A673 (cell line): Measurements from ENCODE around the gene PDE6G. TPM values are rescaled to one million over a fixed set of nuclear protein-coding genes. Genes with fewer than 3 reads are reported as not detected.
A peak's percentile ranks its signal among the peaks of the same experiment; 100 is the strongest.

ENCODE experiments used
- BruUV-seq: library from RNA; stranded (reverse); fragments of 400-500 nt; replicated peaks from 2 replicates; lab custom pipeline; 2021; lab: Mats Ljungman, UMichigan
- CTCF ChIA-PET: fragments of 300-600 bp; sonication (Branson Sonifier 250); formaldehyde crosslinking; loops from one replicate; lab custom pipeline; 2022; ENCODE audit warnings: antibody characterized with exemption; lab: Charles Lee
- POLR2A ChIA-PET: fragments of 300-600 bp; sonication (Branson Sonifier 250); formaldehyde crosslinking; loops from one replicate; lab custom pipeline; 2022; ENCODE audit warnings: antibody characterized with exemption; ENCODE audit not compliant: low non-redundant PET; lab: Charles Lee
- DNase-seq: peaks from one replicate; pipeline ENCODE4 v3.0.0-alpha.2; 2015; ENCODE audit warnings: low spot score
- H3K27ac ChIP-seq: fragments of 200-600 bp; sonication (generic); 2 replicates; pipeline ENCODE4 v1.5.1; 2016; ENCODE audit warnings: mixed run types, low read depth, mild to moderate bottlenecking, mixed read lengths, antibody characterized with exemption, low read length; ENCODE audit not compliant: poor library complexity, severe bottlenecking
- H3K27me3 ChIP-seq: fragments of 200-600 bp; sonication (generic); replicated peaks from 2 replicates; pipeline ENCODE4 v1.6.1; 2017; ENCODE audit warnings: mixed run types, low read depth, mild to moderate bottlenecking, mixed read lengths, antibody characterized with exemption, low read length; ENCODE audit not compliant: insufficient read depth, poor library complexity
- H3K36me3 ChIP-seq: fragments of 200-600 bp; sonication (generic); 2 replicates; pipeline ENCODE4 v1.6.1; 2016; ENCODE audit warnings: mixed run types, mild to moderate bottlenecking, mixed read lengths, antibody characterized with exemption, low read length; ENCODE audit not compliant: insufficient read depth, poor library complexity, severe bottlenecking
- H3K4me1 ChIP-seq: fragments of 200-600 bp; sonication (generic); 2 replicates; pipeline ENCODE4 v1.6.1; 2017; ENCODE audit warnings: mixed run types, mild to moderate bottlenecking, mixed read lengths, antibody characterized with exemption, low read length; ENCODE audit not compliant: insufficient read depth, poor library complexity, severe bottlenecking
- H3K4me3 ChIP-seq: fragments of 200-600 bp; sonication (generic); 2 replicates; pipeline ENCODE4 v1.5.1; 2016; ENCODE audit warnings: low read depth, mixed run types, mild to moderate bottlenecking, mixed read lengths, low read length; ENCODE audit not compliant: poor library complexity, severe bottlenecking
- H3K9me3 ChIP-seq: fragments of 200-600 bp; sonication (generic); 2 replicates; pipeline ENCODE4 v1.6.1; 2016; ENCODE audit warnings: mixed run types, low read depth, mild to moderate bottlenecking, mixed read lengths, antibody characterized with exemption, low read length; ENCODE audit not compliant: poor library complexity, severe bottlenecking
- EZH2 ChIP-seq: fragments of 200-600 bp; sonication (generic); IDR thresholded peaks from 2 replicates; pipeline ENCODE4 v1.6.1; 2017; ENCODE audit warnings: borderline replicate concordance, low read depth, mild to moderate bottlenecking, mixed read lengths, antibody characterized with exemption, low read length; ENCODE audit not compliant: poor library complexity, severe bottlenecking
- intact Hi-C: fragments of 100-400 bp; cut with micrococcal nuclease; formaldehyde crosslinking; loops from one replicate; pipeline ENCODE4 v1.10.0; 2022; ENCODE audit not compliant: unreplicated experiment
- total RNA-seq: library from RNA; stranded (reverse); gene quantifications from 2 replicates; pipeline ENCODE4 v1.2.3, GENCODE V29; 2021
- TF ChIP-seq, protein P1 (sequence below): fragments of 300-800, 200-600 bp; sonication (generic); conservative IDR thresholded peaks from 2 replicates; pipeline ENCODE4 v1.5.1; 2017; ENCODE audit warnings: low read depth, mild to moderate bottlenecking, antibody characterized with exemption, low read length, moderate library complexity, mixed read lengths

Gene PDE6G
- total RNA-seq, 1 experiment from 2014 or later = 0.43 TPM

GRCh38 chr17:81687770-81688541, 31.6 kb upstream of the PDE6G start:
- no peak for DNase-seq
- CTCF ChIA-PET = no interaction called here
- POLR2A ChIA-PET = no interaction called here

DNA sequence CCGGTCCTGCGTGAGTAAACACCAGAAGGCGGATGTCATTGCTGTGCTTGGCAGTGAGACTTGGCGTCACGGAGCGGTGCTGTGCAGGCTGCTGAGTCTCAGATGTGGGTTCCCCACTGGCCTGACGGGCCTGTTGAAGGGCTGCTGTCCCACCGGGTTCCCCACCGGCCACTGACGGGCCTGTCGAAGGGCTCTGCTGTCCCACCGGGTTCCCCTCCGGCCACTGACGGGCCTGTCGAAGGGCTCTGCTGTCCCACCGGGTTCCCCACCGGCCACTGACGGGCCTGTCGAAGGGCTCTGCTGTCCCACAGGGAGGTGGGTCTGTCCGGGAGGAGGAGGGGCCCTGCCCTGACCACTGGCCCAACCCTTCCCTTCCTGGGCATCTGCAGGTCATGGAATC, 30.3 kb upstream of the PDE6G start:
- ChIA-PET CTCF (no interaction called here), POLR2A (no interaction called here)
- Histone ChIP-seq H3K9me3 (no peaks in the 10 kb centered on the region), H3K4me1 (peaks cover 21% of the 10 kb centered on the region), H3K4me3 (no peak overlapping the region), H3K36me3 (peaks cover 54% of the 10 kb centered on the region), H3K27me3 (no peaks in the 10 kb centered on the region), H3K27ac (no peak overlapping the region)
- intact Hi-C loops = no loop called here
- no peak for DNase-seq
- BruUV-seq = no TSS peak
- TF ChIP-seq EZH2 = no peak
- TF ChIP-seq, protein P1, sequence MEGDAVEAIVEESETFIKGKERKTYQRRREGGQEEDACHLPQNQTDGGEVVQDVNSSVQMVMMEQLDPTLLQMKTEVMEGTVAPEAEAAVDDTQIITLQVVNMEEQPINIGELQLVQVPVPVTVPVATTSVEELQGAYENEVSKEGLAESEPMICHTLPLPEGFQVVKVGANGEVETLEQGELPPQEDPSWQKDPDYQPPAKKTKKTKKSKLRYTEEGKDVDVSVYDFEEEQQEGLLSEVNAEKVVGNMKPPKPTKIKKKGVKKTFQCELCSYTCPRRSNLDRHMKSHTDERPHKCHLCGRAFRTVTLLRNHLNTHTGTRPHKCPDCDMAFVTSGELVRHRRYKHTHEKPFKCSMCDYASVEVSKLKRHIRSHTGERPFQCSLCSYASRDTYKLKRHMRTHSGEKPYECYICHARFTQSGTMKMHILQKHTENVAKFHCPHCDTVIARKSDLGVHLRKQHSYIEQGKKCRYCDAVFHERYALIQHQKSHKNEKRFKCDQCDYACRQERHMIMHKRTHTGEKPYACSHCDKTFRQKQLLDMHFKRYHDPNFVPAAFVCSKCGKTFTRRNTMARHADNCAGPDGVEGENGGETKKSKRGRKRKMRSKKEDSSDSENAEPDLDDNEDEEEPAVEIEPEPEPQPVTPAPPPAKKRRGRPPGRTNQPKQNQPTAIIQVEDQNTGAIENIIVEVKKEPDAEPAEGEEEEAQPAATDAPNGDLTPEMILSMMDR = no peak

More at GRCh38 chr17:81687770-81688541, 31.6 kb upstream of the PDE6G start:
- H3K4me1 ChIP-seq = peaks cover 9% of the 10 kb centered on the region
- H3K9me3 ChIP-seq = no peaks in the 10 kb centered on the region
- no peak overlapping the region for H3K27ac ChIP-seq
- no peak for TF ChIP-seq EZH2
- TF ChIP-seq, protein P1 = no peak
- peaks cover 61% of the 10 kb centered on the region for H3K36me3 ChIP-seq
- no peaks in the 10 kb centered on the region for H3K27me3 ChIP-seq
- BruUV-seq = no TSS peak
- H3K4me3 ChIP-seq = no peak overlapping the region
- intact Hi-C loops = no loop called here

DNA sequence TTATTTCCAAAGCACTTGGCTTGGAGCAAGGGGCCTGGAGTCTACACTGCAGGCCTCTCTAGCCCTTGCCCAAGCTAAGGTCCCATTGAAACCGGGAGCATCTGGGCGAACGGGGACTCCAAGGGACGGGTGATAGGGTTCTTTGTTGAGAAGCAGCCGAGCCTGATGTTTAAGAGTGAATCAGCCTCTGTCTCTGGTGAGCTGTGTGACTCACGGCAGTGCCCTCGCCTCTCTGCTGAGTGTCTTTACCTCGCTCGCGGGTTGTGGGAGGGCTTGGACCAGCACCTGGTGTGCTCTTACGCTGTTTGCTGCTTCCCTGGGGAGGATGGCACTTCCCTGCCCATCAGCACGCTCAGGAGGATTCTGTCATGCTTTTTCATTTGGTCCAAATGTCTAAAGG, 28.8 kb upstream of the PDE6G start:
- TF ChIP-seq EZH2 = no peak
- TF ChIP-seq, protein P1 = no peak
- H3K4me3 ChIP-seq = peak overlapping the region; percentile 93
- H3K27me3 ChIP-seq = no peaks in the 10 kb centered on the region
- ChIA-PET POLR2A (no interaction called here), CTCF (no interaction called here)
- no peaks in the 10 kb centered on the region for H3K9me3 ChIP-seq
- H3K36me3 ChIP-seq = peaks cover 42% of the 10 kb centered on the region
- H3K27ac ChIP-seq = peak overlapping the region; percentile 90
- BruUV-seq = no TSS peak
- intact Hi-C loops = no loop called here
- peaks cover 25% of the 10 kb centered on the region for H3K4me1 ChIP-seq
- DNase-seq = peak; percentile 31
